PC-9 (cell line): ENCODE measurements around the gene ABCB7. TPM values are rescaled to one million over a fixed set of nuclear protein-coding genes. Genes with fewer than 3 reads are reported as not detected.

Source experiments
- BruUV-seq: library from RNA; stranded (reverse); fragments of 400-500 nt; replicated peaks from 2 replicates; lab custom pipeline; 2021; lab: Mats Ljungman, UMichigan
- CTCF ChIA-PET: fragments of 300-600 bp; sonication (Branson Sonifier 250); formaldehyde crosslinking; loops from one replicate; lab custom pipeline; 2022; ENCODE audit warnings: antibody characterized with exemption; lab: Charles Lee
- POLR2A ChIA-PET: fragments of 300-600 bp; sonication (Branson Sonifier 250); formaldehyde crosslinking; loops from one replicate; lab custom pipeline; 2022; ENCODE audit warnings: antibody characterized with exemption; ENCODE audit not compliant: unreplicated experiment; lab: Charles Lee
- DNase-seq, 2 experiments: peaks; one replicate each; pipeline versions ENCODE4 v3.0.0 to v3.0.0-alpha.2; 2015 to 2022; ENCODE audit warnings: mixed read lengths in 1 of 2
- H2AFZ ChIP-seq: fragments of 200-600 bp; sonication (generic); 2 replicates; pipeline ENCODE4 v1.8.1; 2017; ENCODE audit warnings: antibody characterized with exemption
- H3F3A ChIP-seq: fragments of 200-600 bp; sonication (generic); 2 replicates; pipeline ENCODE4 v1.8.1; 2017; ENCODE audit warnings: antibody characterized with exemption, mild to moderate bottlenecking, low read depth; ENCODE audit not compliant: insufficient read depth
- H3K27ac ChIP-seq: fragments of 200-600 bp; sonication (generic); 2 replicates; pipeline ENCODE4 v1.6.1; 2016; ENCODE audit warnings: mixed run types
- H3K27me3 ChIP-seq: fragments of 200-600 bp; sonication (generic); 2 replicates; pipeline ENCODE4 v1.6.1; 2016; ENCODE audit warnings: low read depth, mixed run types; ENCODE audit not compliant: insufficient read depth
- H3K36me3 ChIP-seq: fragments of 200-600 bp; sonication (generic); 2 replicates; pipeline ENCODE4 v1.6.1; 2016; ENCODE audit warnings: low read depth, mixed run types
- H3K4me1 ChIP-seq: fragments of 200-600 bp; sonication (generic); replicated peaks from 2 replicates; pipeline ENCODE4 v1.6.1; 2016; ENCODE audit warnings: mixed run types; ENCODE audit not compliant: insufficient read depth
- H3K4me2 ChIP-seq: fragments of 200-600 bp; sonication (generic); 2 replicates; pipeline ENCODE4 v1.6.1; 2017; ENCODE audit warnings: mixed run types
- H3K4me3 ChIP-seq: fragments of 200-600 bp; sonication (generic); 2 replicates; pipeline ENCODE4 v1.6.1; 2016; ENCODE audit warnings: mixed run types
- H3K79me2 ChIP-seq: fragments of 200-600 bp; sonication (generic); 2 replicates; pipeline ENCODE4 v1.6.1; 2017; ENCODE audit warnings: low read depth, mixed run types
- H3K9me2 ChIP-seq: fragments of 200-600 bp; sonication (generic); 2 replicates; pipeline ENCODE4 v1.8.1; 2017; ENCODE audit warnings: mild to moderate bottlenecking; ENCODE audit not compliant: insufficient read depth
- H3K9me3 ChIP-seq: fragments of 200-600 bp; sonication (generic); 2 replicates; pipeline ENCODE4 v1.8.1; 2016; ENCODE audit warnings: low read depth; ENCODE audit not compliant: insufficient read depth
- H4K20me1 ChIP-seq: fragments of 200-600 bp; sonication (generic); 2 replicates; pipeline ENCODE4 v1.8.1; 2017; ENCODE audit not compliant: insufficient read depth
- CTCF ChIP-seq: fragments of 200-600 bp; sonication (generic); conservative IDR thresholded peaks from 2 replicates; pipeline ENCODE4 v1.6.1; 2017; ENCODE audit warnings: mixed run types, antibody characterized with exemption, mild to moderate bottlenecking, moderate library complexity
- EZH2 ChIP-seq: fragments of 200-600 bp; sonication (generic); IDR thresholded peaks from 2 replicates; pipeline ENCODE4 v1.8.0; 2017; ENCODE audit warnings: antibody characterized with exemption, low read depth
- intact Hi-C: fragments of 100-400 bp; cut with micrococcal nuclease; formaldehyde crosslinking; loops from one replicate; pipeline ENCODE4 v1.10.0; 2022; ENCODE audit not compliant: unreplicated experiment
- total RNA-seq: library from RNA; stranded (reverse); gene quantifications from 2 replicates; pipeline ENCODE4 v1.2.3, GENCODE V29; 2021

Gene ABCB7
- total RNA-seq, 1 experiment from 2014 or later, result 28.7 TPM

GRCh38 chrX:75074475-75074874 lies 81.6 kb downstream of the ABCB7 start:
- no peaks in the 10 kb centered on the region for H3K79me2 ChIP-seq
- H3K9me3 ChIP-seq, result no peaks in the 10 kb centered on the region
- no peak overlapping the region for H2AFZ ChIP-seq
- no peaks in the 10 kb centered on the region for H4K20me1 ChIP-seq
- TF ChIP-seq EZH2, result no peak
- TF ChIP-seq CTCF, result no peak
- no peaks in the 10 kb centered on the region for H3K4me1 ChIP-seq
- DNase-seq, result no peak
- BruUV-seq, result no TSS peak
- no peaks in the 10 kb centered on the region for H3K9me2 ChIP-seq
- H3K4me2 ChIP-seq, result no peak overlapping the region
- ChIA-PET CTCF (no interaction called here), POLR2A (no interaction called here)
- no peaks in the 10 kb centered on the region for H3K36me3 ChIP-seq
- H3F3A ChIP-seq, result no peaks in the 10 kb centered on the region
- intact Hi-C loops, result no loop called here
- H3K4me3 ChIP-seq, result no peak overlapping the region
- no peak overlapping the region for H3K27ac ChIP-seq
- H3K27me3 ChIP-seq, result no peaks in the 10 kb centered on the region

GRCh38 chrX:75071334-75071733 lies 84.7 kb downstream of the ABCB7 start:
- POLR2A ChIA-PET, result no interaction called here

GRCh38 chrX:75067931-75068330 lies 88.2 kb downstream of the ABCB7 start:
- no peak overlapping the region for H2AFZ ChIP-seq
- DNase-seq, result no peak
- TF ChIP-seq CTCF (no peak), EZH2 (no peak)
- H3K27me3 ChIP-seq, result no peaks in the 10 kb centered on the region
- no peaks in the 10 kb centered on the region for H3K36me3 ChIP-seq
- no peaks in the 10 kb centered on the region for H3K9me3 ChIP-seq
- CTCF ChIA-PET, result no interaction called here
- intact Hi-C loops, result no loop called here
- no peaks in the 10 kb centered on the region for H4K20me1 ChIP-seq
- H3K4me3 ChIP-seq, result no peak overlapping the region
- H3F3A ChIP-seq, result no peaks in the 10 kb centered on the region
- no TSS peak for BruUV-seq
- no peaks in the 10 kb centered on the region for H3K4me1 ChIP-seq
- H3K4me2 ChIP-seq, result no peak overlapping the region
- H3K27ac ChIP-seq, result no peak overlapping the region
- H3K9me2 ChIP-seq, result no peaks in the 10 kb centered on the region
- H3K79me2 ChIP-seq, result no peaks in the 10 kb centered on the region
- POLR2A ChIA-PET, result no interaction called here

More at GRCh38 chrX:75071334-75071733, 84.7 kb downstream of the ABCB7 start:
- Histone ChIP-seq H3K27ac (no peak overlapping the region), H4K20me1 (no peaks in the 10 kb centered on the region), H3K4me3 (no peak overlapping the region), H3K9me3 (no peaks in the 10 kb centered on the region), H3K4me1 (no peaks in the 10 kb centered on the region), H3K79me2 (no peaks in the 10 kb centered on the region), H3F3A (no peaks in the 10 kb centered on the region), H3K27me3 (no peaks in the 10 kb centered on the region), H3K4me2 (no peak overlapping the region), H2AFZ (no peak overlapping the region), H3K36me3 (no peaks in the 10 kb centered on the region), H3K9me2 (no peaks in the 10 kb centered on the region)
- BruUV-seq, result no TSS peak
- no peak for TF ChIP-seq CTCF
- TF ChIP-seq EZH2, result no peak
- no peak for DNase-seq
- CTCF ChIA-PET, result no interaction called here
- intact Hi-C loops, result no loop called here
